Dermis microvascular lymphatic vessel endothelial cell (primary cell): ENCODE results near the gene ARL5C. TPM values are rescaled to one million over a fixed set of nuclear protein-coding genes. Genes with fewer than 3 reads are reported as not detected.

Source experiments
- DNase-seq, 2 donors: peaks; one replicate each; pipeline versions ENCODE4 v3.0.0 to v3.0.0-alpha.2; 2010; ENCODE audit warnings: low read depth in 2 of 2
- total RNA-seq: library from RNA; depleted of rRNA; stranded (reverse); fragments of >200 nt; gene quantifications from 2 replicates; pipeline ENCODE4 v1.2.1, GENCODE V29; 2014

ARL5C gene
- total RNA-seq, 1 donor from 2014 or later, result not detected

DNA sequence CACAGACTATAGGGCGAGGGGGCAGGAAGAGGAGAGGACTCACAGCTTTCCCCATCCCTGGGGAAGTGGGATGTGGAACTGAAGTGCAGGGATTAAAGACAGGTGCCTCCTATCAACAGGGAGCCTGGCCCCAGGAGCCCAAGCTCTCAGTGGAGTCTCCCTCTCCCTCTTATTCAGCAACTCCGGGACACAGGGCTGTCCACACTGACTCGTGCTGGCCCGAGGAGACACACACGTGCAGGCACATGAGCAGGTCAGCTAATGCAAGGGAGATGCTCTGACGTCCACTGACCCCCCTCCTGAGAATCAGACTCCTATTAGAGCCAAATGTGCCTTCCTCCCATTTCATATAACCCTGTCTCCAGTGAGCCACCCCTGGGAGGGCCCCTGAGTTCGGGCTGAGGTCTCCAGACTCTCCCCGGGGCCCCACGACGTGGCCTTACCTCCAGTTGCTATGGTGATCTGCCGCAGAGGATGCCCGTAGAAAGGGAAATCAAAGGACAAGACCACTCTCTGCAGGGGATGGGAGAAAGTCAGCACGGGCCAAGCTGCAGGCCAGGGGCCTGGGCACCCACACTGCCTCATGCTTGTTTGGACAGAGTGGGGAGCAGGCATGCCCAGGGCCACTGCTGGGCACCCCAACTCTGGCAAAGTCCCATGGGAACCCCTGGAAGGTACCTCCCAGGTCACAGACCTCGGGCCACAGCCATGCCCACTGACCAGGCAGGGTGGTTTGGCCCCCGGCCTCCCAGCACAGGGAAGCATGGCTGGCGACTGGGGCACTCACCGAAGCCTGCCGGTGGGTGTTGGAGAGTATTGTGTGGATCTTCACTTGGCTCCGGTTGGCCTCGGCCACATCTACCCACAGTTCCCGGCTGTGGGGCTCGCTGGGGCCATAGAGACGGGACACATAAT lies 57.2 kb downstream of the ARL5C start:
- DNase-seq, result no peak

DNA sequence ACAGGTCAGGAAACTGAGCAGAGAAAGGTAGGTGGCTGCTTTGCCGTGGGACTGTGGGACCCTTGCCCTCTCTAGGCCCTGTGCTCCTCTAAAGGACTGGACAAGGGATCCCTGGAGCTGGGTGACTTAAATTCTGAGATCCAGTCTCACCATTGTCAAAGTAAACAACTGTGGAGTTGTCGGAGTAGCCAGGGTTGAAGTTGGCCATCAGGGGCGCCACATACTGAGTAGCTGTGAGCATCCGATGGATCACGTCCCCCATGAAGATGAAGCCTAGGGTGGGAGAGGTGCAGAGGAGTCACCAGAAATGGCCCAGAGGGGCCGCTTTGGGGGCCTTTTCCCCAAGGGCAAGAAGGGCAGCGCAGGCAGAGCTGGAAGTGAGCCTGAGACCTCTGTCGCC lies 58.0 kb downstream of the ARL5C start:
- DNase-seq, result no peak

DNA sequence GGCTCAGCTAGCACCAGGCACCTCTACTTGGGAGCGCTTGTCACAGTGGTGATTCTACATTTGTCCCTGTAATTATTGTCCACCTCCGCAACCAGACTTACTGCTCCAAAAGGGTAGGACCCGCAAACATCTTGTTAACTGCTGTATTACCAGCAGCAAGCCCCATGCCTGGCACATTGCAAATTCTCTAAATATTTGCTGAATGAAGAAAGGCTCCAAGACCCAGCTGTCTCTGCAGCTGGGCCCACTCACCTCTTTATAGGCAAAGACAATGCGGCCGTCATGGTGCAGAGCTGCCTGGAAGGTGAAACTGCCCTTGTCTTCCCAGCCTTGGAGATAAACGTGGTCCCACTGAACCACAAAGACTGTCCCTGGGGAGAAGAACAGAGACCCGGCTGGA lies 58.8 kb downstream of the ARL5C start:
- DNase-seq, result no peak

Other genes starting within 250 kb of the ARL5C start
- gene FBXO47, start 198.8 kb downstream of the ARL5C start, total RNA-seq, result under 0.01 TPM in 1 of 2 replicates, not detected in the other
- gene PLXDC1, start 14.5 kb downstream of the ARL5C start, total RNA-seq, result not detected in 2 replicates
- 0.90 and 1.6 TPM in 2 replicates for gene CACNB1, start 31.5 kb upstream of the ARL5C start, total RNA-seq
- 1,104 and 1,597 TPM in 2 replicates for gene RPL19, start 34.1 kb upstream of the ARL5C start, total RNA-seq
- gene STAC2, start 59.8 kb upstream of the ARL5C start, total RNA-seq, result not detected in 2 replicates
- 8.2 and 13.4 TPM in 2 replicates for gene FBXL20, start 235.5 kb upstream of the ARL5C start, total RNA-seq